Panc1 (cell line): Measurements from ENCODE around the gene SLC35A4. TPM values are rescaled to one million over a fixed set of nuclear protein-coding genes. Genes with fewer than 3 reads are reported as not detected.

Source experiments
- ATAC-seq: fragments of 200-7000 bp; cut with Tn5 transposase; 2 replicates; pipeline ENCODE4 v1.9.1; 2020; ENCODE audit warnings: mild to moderate bottlenecking, moderate library complexity
- BruUV-seq: library from RNA; stranded (reverse); fragments of 400-500 nt; replicated peaks from 2 replicates; lab custom pipeline; 2021; lab: Mats Ljungman, UMichigan
- CTCF ChIA-PET: fragments of 300-600 bp; sonication (Branson Sonifier 250); formaldehyde crosslinking; loops from one replicate; lab custom pipeline; 2022; ENCODE audit warnings: antibody characterized with exemption; lab: Charles Lee
- POLR2A ChIA-PET: fragments of 300-600 bp; sonication (Branson Sonifier 250); formaldehyde crosslinking; loops from one replicate; lab custom pipeline; 2022; ENCODE audit warnings: antibody characterized with exemption; lab: Charles Lee
- DNase-seq: peaks from one replicate; pipeline ENCODE4 v3.0.0-alpha.2; 2010; ENCODE audit warnings: low read depth, low spot score
- H3K27ac ChIP-seq: 2 replicates; pipeline ENCODE4 v1.5.1; 2011; ENCODE audit warnings: mild to moderate bottlenecking, low read length, inconsistent platforms
- H3K27me3 ChIP-seq: fragments of 200-500 bp; sonication (Bioruptor generic); 2 replicates; pipeline ENCODE4 v1.6.0; 2014; ENCODE audit warnings: low read length, inconsistent platforms; ENCODE audit not compliant: control insufficient read depth, insufficient read depth
- H3K36me3 ChIP-seq: fragments of 200-500 bp; sonication (Bioruptor generic); 2 replicates; pipeline ENCODE4 v1.5.1; 2014; ENCODE audit warnings: inconsistent platforms, mild to moderate bottlenecking, low read length, moderate library complexity; ENCODE audit not compliant: control insufficient read depth, insufficient read depth
- H3K4me1 ChIP-seq: 2 replicates; pipeline ENCODE4 v1.5.1; 2011; ENCODE audit warnings: inconsistent platforms, mild to moderate bottlenecking, low read length, moderate library complexity; ENCODE audit not compliant: control insufficient read depth, insufficient read depth
- H3K4me3 ChIP-seq, 2 experiments: 2 replicates each; pipeline ENCODE4 v1.5.1; 2011 to 2012; ENCODE audit warnings: low read depth in 2 of 2, low read length in 2 of 2, mild to moderate bottlenecking in 2 of 2, inconsistent platforms in 1 of 2, moderate library complexity in 1 of 2
- H3K9me3 ChIP-seq: fragments of 200-500 bp; sonication (Bioruptor generic); 2 replicates; pipeline ENCODE4 v1.5.1; 2014; ENCODE audit warnings: low read depth, mild to moderate bottlenecking, inconsistent platforms, low read length, moderate library complexity; ENCODE audit not compliant: control insufficient read depth, insufficient read depth
- CTCF ChIP-seq: fragments of 450-650 bp; IDR thresholded peaks from 2 replicates; pipeline ENCODE4 v1.5.1; 2017; ENCODE audit warnings: mild to moderate bottlenecking
- POLR2AphosphoS5 ChIP-seq: IDR thresholded peaks from 2 replicates; pipeline ENCODE4 v1.6.1; 2012; ENCODE audit warnings: mild to moderate bottlenecking, low read depth, low read length, moderate library complexity
- REST ChIP-seq, 2 experiments: IDR thresholded peaks; 2 replicates each; pipeline ENCODE4 v1.6.1; 2011 to 2012; ENCODE audit warnings: low read depth in 2 of 2, control low read depth in 1 of 2, low read length in 1 of 2, mild to moderate bottlenecking in 1 of 2, moderate library complexity in 1 of 2; ENCODE audit not compliant: insufficient read depth in 1 of 2
- SIN3A ChIP-seq: IDR thresholded peaks from 2 replicates; pipeline ENCODE4 v1.6.1; 2012; ENCODE audit warnings: low read depth, mild to moderate bottlenecking, low read length, moderate library complexity, borderline replicate concordance; ENCODE audit not compliant: insufficient read depth
- TCF7L2 ChIP-seq: IDR thresholded peaks from 2 replicates; pipeline ENCODE4 v1.6.1; 2011; ENCODE audit warnings: mild to moderate bottlenecking, low read depth, low read length, inconsistent platforms
- in situ Hi-C: cut with HindIII; loops from 2 replicates; pipeline ENCODE4 v1.10.0; 2016; ENCODE audit warnings: low sequenced_read_pairs, low pct_unique_long_range_greater_than_20kb
- intact Hi-C: fragments of 100-400 bp; cut with micrococcal nuclease; formaldehyde crosslinking; loops from one replicate; pipeline ENCODE4 v1.10.0; 2022; ENCODE audit not compliant: unreplicated experiment
- total RNA-seq: library from RNA; stranded (reverse); gene quantifications from one replicate; pipeline ENCODE4 v1.2.1, GENCODE V29; 2021; ENCODE audit not compliant: unreplicated experiment

The SLC35A4 gene
- total RNA-seq, 1 experiment from 2014 or later, result 96.7 TPM

- ChIA-PET POLR2A (no interaction called here), CTCF (interaction anchor here (0.6 kb wide), 1 partner anchor 68 kb away, joined by 3 read pairs; no protein-coding TSS in a partner anchor)
- Histone ChIP-seq H3K36me3 (peaks cover 9% of the 10 kb centered on the region), H3K9me3 (no peaks in the 10 kb centered on the region), H3K27ac (no peak overlapping the region), H3K4me1 (peaks cover 22% of the 10 kb centered on the region), H3K27me3 (no peaks in the 10 kb centered on the region), H3K4me3 (no peak overlapping the region)
- BruUV-seq, result no TSS peak
- DNase-seq (no peak), ATAC-seq (no peak)
- in situ Hi-C loops (no loop called here), intact Hi-C loops (no loop called here)
- TF ChIP-seq TCF7L2 (no peak), POLR2AphosphoS5 (no peak), SIN3A (no peak), CTCF (no peak), REST (IDR thresholded peaks at IDR 0.05; ENCODE audit: insufficient read depth in 1 of 2, low read depth in 2 of 2, low read length in 1 of 2) (no peak)
These were observed 2.0 kb downstream of the SLC35A4 start for GRCh38 chr5:140566665-140567064.

- no peaks in the 10 kb centered on the region for H3K27me3 ChIP-seq
- no peak overlapping the region for H3K4me3 ChIP-seq
- DNase-seq (no peak), ATAC-seq (no peak)
- H3K4me1 ChIP-seq, result peaks cover 22% of the 10 kb centered on the region
- H3K27ac ChIP-seq, result no peak overlapping the region
- in situ Hi-C loops (no loop called here), intact Hi-C loops (no loop called here)
- BruUV-seq, result no TSS peak
- ChIA-PET CTCF (no interaction called here), POLR2A (interaction anchor here (0.6 kb wide), 1 partner anchor 859 kb away, joined by 3 read pairs; no protein-coding TSS in a partner anchor)
- peaks cover 9% of the 10 kb centered on the region for H3K36me3 ChIP-seq
- TF ChIP-seq SIN3A (no peak), POLR2AphosphoS5 (no peak), TCF7L2 (no peak), REST (IDR thresholded peaks at IDR 0.05; ENCODE audit: insufficient read depth in 1 of 2, low read depth in 2 of 2, low read length in 1 of 2) (no peak), CTCF (no peak)
- H3K9me3 ChIP-seq, result no peaks in the 10 kb centered on the region
These were observed 2.6 kb downstream of the SLC35A4 start for GRCh38 chr5:140567136-140567818.
